Gastrocnemius medialis (tissue), 4 donors: Measurements from ENCODE around the gene HSH2D.

Experiments used
- POLR2A ChIP-seq, 2 donors: fragments of 450-650 bp; IDR thresholded peaks; one replicate each; pipeline ENCODE4 v1.6.1; 2017; ENCODE audit warnings: antibody characterized with exemption in 2 of 2, mild to moderate bottlenecking in 2 of 2, moderate library complexity in 2 of 2
- TF ChIP-seq, protein P1 (sequence below), 5 experiments: fragments of 450-650 bp in 3 of 5; fragments of 200-600 bp in 2 of 5; sonication (generic) in 2 of 5; IDR thresholded peaks in 4 of 5; conservative IDR thresholded peaks in 1 of 5; 1 replicate in 4 of 5; 2 replicates in 1 of 5; pipeline ENCODE4 v1.5.1; 2016 to 2019; ENCODE audit warnings: antibody characterized with exemption in 5 of 5, mild to moderate bottlenecking in 3 of 5, moderate library complexity in 3 of 5

DNA sequence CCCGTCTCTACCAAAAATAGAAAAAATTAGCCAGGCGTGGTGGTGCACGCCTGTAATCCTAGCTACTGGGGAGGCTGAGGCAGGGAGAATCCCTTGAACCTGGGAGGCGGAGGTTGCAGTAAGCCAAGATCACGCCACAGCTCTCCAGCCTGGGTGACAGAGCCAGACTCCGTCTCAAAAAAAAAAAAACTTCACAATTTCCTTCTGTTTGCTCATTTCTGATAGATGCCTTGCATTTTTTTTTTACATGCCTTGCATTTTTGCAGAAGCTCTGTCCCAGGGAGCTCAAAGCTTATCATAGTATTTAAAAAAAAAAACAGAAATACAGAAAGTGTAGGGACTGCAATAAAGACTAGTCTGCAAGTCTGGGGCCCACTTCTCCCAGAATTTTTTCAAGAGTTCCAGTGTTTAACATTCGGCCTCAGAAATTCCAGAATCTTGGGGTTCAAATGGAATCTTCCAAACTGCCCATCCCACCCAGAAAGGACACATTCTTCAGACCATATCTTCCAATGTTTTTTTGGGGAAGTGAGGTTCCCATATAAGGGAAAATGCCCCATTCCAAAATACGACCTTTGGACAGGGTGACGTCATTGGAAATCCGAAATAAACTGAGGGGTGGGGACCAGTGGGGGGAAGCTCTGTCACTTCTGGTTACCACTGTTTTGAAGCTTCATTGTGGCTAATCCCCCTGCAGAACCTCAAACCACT is 49.0 kb upstream of the HSH2D start:
- TF ChIP-seq, protein P1, sequence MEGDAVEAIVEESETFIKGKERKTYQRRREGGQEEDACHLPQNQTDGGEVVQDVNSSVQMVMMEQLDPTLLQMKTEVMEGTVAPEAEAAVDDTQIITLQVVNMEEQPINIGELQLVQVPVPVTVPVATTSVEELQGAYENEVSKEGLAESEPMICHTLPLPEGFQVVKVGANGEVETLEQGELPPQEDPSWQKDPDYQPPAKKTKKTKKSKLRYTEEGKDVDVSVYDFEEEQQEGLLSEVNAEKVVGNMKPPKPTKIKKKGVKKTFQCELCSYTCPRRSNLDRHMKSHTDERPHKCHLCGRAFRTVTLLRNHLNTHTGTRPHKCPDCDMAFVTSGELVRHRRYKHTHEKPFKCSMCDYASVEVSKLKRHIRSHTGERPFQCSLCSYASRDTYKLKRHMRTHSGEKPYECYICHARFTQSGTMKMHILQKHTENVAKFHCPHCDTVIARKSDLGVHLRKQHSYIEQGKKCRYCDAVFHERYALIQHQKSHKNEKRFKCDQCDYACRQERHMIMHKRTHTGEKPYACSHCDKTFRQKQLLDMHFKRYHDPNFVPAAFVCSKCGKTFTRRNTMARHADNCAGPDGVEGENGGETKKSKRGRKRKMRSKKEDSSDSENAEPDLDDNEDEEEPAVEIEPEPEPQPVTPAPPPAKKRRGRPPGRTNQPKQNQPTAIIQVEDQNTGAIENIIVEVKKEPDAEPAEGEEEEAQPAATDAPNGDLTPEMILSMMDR (IDR thresholded peaks at IDR 0.05 in 4 of 5, conservative IDR thresholded peaks at IDR 0.05 in 1 of 5), result no peak
- no peak for TF ChIP-seq POLR2A (IDR thresholded peaks at IDR 0.05)
